C4-2B (cell line): Measurements from ENCODE around the gene PTPRN.

Experiments
- H3K27ac ChIP-seq: fragments of 450-650 bp; 2 replicates; pipeline ENCODE4 v1.5.1; 2017
- ZFX ChIP-seq: fragments of 450-650 bp; IDR thresholded peaks from 2 replicates; pipeline ENCODE4 v1.6.1; 2017
- TF ChIP-seq, protein P1 (sequence below): fragments of 450-650 bp; conservative IDR thresholded peaks from 2 replicates; pipeline ENCODE4 v1.5.1; 2017; ENCODE audit warnings: mild to moderate bottlenecking

PTPRN gene

GRCh38 chr2:219272356-219272755, 36.8 kb downstream of the PTPRN start:
- TF ChIP-seq ZFX: no peak
- TF ChIP-seq, protein P1, sequence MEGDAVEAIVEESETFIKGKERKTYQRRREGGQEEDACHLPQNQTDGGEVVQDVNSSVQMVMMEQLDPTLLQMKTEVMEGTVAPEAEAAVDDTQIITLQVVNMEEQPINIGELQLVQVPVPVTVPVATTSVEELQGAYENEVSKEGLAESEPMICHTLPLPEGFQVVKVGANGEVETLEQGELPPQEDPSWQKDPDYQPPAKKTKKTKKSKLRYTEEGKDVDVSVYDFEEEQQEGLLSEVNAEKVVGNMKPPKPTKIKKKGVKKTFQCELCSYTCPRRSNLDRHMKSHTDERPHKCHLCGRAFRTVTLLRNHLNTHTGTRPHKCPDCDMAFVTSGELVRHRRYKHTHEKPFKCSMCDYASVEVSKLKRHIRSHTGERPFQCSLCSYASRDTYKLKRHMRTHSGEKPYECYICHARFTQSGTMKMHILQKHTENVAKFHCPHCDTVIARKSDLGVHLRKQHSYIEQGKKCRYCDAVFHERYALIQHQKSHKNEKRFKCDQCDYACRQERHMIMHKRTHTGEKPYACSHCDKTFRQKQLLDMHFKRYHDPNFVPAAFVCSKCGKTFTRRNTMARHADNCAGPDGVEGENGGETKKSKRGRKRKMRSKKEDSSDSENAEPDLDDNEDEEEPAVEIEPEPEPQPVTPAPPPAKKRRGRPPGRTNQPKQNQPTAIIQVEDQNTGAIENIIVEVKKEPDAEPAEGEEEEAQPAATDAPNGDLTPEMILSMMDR: no peak
- H3K27ac ChIP-seq: no peak overlapping the region

DNA sequence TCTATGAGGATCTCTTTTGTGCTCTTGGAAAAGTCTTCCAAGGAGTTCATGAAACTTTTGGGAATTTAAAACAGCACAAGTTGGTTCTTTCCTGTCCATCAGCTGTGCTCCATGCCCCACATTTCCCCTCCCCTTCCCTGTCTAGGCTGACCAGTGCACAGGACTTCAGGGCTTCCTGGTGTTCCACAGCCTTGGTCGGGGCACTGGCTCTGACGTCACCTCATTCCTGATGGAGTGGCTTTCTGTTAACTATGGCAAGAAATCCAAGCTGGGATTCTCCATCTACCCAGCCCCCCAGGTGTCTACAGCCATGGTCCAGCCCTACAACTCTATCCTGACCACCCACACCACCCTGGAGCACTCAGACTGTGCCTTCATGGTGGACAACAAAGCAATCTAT, 38.2 kb downstream of the PTPRN start:
- no peak for TF ChIP-seq ZFX
- TF ChIP-seq, protein P1: no peak
- no peak overlapping the region for H3K27ac ChIP-seq

DNA sequence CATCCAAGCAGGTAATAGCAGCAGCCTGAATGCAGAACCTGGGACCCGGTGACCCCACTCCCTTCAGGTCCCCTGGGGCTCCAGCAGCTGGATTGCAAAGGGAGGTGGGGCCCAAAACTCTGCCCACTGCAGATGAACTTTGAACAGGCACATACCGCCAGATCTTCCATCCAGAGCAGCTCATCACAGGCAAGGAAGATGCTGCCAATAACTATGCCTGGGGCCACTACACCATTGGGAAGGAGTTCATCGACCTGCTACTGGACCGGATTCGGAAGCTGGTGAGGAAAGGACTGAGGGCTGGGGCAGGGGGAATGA, 39.2 kb downstream of the PTPRN start:
- H3K27ac ChIP-seq: no peak overlapping the region

DNA sequence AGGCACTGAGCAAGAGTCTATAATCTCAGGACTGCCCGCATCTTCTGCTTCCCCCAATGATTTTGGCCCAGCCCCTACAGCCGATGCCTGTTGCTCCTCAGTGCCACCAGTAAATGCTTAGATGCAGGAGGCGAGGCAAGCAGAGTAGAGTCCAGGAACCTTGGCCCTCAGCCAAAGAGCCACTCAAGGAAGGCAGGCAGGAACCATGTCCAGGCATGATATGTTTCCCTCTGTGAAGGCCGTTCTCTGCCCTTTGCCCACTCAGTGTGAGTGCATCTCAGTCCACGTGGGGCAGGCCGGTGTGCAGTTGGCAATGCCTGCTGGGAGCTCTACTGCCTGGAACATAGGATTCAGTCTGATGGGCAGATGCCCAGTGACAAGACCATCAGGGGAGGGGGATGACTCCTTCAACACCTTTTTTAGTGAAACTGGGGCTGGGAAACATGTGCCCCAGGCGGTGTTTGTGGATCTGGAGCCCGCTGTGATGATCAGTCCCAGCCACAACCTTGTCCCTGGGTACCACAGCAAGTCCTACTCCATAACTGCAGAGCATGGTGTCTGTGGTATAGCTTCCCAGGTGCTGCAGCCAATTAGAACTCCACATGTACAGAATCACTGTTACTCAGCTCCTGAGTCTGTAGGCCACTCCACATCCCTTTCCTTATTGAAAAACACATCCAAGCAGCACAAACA, 39.7 kb downstream of the PTPRN start:
- no peak overlapping the region for H3K27ac ChIP-seq
- TF ChIP-seq ZFX: no peak
- TF ChIP-seq, protein P1: no peak

More for the DNA sequence above, 39.2 kb downstream of the PTPRN start:
- TF ChIP-seq, protein P1: no peak
- no peak for TF ChIP-seq ZFX

DNA sequence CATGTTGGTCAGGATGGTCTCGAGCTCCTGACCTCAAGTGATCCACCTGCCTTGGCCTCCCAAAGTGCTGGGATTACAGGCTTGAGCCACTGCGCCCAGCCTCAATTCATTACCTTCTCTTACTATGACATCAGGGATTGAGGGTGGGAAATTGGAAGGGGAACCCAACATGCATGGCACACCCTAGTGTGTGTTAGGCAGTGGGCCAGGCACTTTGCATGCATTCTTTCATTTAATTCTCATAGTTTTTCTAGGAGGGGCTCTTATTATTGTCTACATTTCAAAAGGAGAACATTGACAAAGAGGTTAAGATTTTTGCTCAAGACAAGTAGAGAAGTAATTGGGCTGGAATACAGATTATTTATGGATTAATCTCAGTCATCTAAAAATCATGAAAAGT, 40.9 kb downstream of the PTPRN start:
- H3K27ac ChIP-seq: no peak overlapping the region
- TF ChIP-seq, protein P1: no peak
- no peak for TF ChIP-seq ZFX

DNA sequence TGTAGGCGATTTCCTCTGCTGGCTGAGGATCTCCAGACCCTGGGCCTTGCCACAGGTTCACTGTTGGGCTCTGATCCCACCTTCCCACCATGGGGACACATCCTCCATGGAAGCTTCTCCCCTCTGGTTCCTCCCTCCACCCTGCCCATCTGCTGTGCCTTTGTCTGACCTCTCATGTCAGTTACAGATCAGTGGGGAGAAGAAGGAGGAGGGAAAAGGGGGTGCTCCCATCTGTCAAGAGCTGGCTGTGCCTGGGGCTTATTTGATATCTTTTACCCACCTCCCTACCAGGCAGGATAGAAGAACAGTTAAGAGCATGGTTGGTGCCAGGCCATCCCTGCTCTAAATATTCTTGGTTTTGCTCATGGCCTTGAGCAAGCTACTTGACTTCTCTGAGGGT, 42.3 kb downstream of the PTPRN start:
- no peak for TF ChIP-seq ZFX
- TF ChIP-seq, protein P1: no peak
- H3K27ac ChIP-seq: no peak overlapping the region

DNA sequence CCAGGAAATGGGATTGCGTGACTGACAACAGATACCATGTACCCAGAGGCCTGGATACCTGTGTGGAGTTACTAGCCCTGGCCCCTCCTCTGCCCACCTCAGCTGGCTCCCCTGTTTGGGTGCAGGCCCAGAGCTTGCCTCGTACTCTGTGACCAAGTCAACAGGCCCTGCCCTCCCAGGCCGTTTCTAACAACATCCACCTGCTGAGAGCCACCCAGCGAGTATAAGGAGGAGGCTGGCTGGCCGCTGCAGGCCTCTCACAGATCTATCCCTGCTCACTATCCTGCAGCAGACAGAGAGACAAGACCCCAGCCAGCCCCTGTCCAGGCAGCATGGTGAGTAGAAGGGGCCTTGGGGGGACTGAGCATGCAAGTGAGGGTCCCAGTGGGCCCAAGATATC, 43.0 kb downstream of the PTPRN start:
- TF ChIP-seq ZFX: no peak
- TF ChIP-seq, protein P1: no peak
- H3K27ac ChIP-seq: no peak overlapping the region
